AG04450 (cell line): ENCODE data around the gene JPH2. TPM values are rescaled to one million over a fixed set of nuclear protein-coding genes. Genes with fewer than 3 reads are reported as not detected.

Experiments used
- CTCF ChIA-PET: fragments of 300-600, 350-600 bp; formaldehyde crosslinking; extraction: SDS; loops from one replicate; lab custom pipeline; 2022; ENCODE audit warnings: antibody characterized with exemption, inconsistent platforms; lab: Charles Lee
- POLR2A ChIA-PET: fragments of 350-600 bp; formaldehyde crosslinking; extraction: SDS; loops from one replicate; lab custom pipeline; 2021; ENCODE audit warnings: antibody characterized with exemption, inconsistent platforms; lab: Yijun Ruan, JAX
- DNase-seq: peaks from one replicate; pipeline ENCODE4 v3.0.0-alpha.2; 2011; ENCODE audit warnings: low read depth, low spot score
- H3K27ac ChIP-seq: one replicate; pipeline ENCODE4 v1.5.1; 2012; ENCODE audit warnings: low read depth, low read length, control low read depth
- H3K27me3 ChIP-seq: one replicate; pipeline ENCODE4 v1.6.0; 2012; ENCODE audit warnings: low read length; ENCODE audit not compliant: control insufficient read depth, insufficient read depth
- H3K4me3 ChIP-seq: 2 replicates; pipeline ENCODE4 v1.5.1; 2011; ENCODE audit warnings: mild to moderate bottlenecking, low read depth, low read length, control low read depth
- H3K9me3 ChIP-seq: 2 replicates; pipeline ENCODE4 v1.5.1; 2012; ENCODE audit warnings: low read length; ENCODE audit not compliant: control insufficient read depth, insufficient read depth
- polyA plus RNA-seq: library from polyadenylated mRNA; depleted of rRNA; stranded (reverse); fragments of >200 nt; gene quantifications from 2 replicates; pipeline ENCODE4 v1.2.3, GENCODE V29; 2011
- TF ChIP-seq, protein P1 (sequence below): IDR thresholded peaks from 2 replicates; pipeline ENCODE4 v1.5.1; 2011; ENCODE audit warnings: low read depth, low read length, control low read depth, inconsistent platforms

JPH2 gene
- polyA plus RNA-seq, 1 experiment: 1.3 TPM

DNA sequence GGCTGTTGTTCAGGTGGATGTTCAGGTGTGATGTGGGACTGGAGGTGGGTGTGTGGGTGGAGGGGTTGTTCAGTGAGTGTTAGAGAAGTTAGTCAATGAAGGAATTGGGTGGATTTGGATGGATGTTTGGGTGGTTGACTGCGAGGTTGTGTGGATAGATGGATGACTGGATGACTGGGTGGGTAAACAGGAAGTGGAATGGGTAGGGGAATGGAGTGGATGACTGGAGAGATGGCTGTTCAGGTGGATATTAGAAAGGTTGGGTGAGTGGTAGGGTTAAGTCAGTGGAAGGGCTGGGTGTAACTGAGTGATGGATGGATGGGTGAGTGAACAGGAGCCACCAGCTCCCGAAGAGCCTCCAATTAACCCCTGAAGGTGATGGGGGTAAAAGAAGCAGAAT lies 27.9 kb downstream of the JPH2 start:
- no peak for DNase-seq
- ChIA-PET CTCF (no interaction called here), POLR2A (interaction anchor here (0.5 kb wide), 1 partner anchor 171 kb away, joined by 3 read pairs; no protein-coding TSS in a partner anchor)
- Histone ChIP-seq H3K9me3 (peaks cover 9% of the 10 kb centered on the region; the same call in 1 of the 2 replicates), H3K4me3 (no peak overlapping the region), H3K27me3 (peaks cover 5% of the 10 kb centered on the region), H3K27ac (no peak overlapping the region)
- TF ChIP-seq, protein P1, sequence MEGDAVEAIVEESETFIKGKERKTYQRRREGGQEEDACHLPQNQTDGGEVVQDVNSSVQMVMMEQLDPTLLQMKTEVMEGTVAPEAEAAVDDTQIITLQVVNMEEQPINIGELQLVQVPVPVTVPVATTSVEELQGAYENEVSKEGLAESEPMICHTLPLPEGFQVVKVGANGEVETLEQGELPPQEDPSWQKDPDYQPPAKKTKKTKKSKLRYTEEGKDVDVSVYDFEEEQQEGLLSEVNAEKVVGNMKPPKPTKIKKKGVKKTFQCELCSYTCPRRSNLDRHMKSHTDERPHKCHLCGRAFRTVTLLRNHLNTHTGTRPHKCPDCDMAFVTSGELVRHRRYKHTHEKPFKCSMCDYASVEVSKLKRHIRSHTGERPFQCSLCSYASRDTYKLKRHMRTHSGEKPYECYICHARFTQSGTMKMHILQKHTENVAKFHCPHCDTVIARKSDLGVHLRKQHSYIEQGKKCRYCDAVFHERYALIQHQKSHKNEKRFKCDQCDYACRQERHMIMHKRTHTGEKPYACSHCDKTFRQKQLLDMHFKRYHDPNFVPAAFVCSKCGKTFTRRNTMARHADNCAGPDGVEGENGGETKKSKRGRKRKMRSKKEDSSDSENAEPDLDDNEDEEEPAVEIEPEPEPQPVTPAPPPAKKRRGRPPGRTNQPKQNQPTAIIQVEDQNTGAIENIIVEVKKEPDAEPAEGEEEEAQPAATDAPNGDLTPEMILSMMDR: no peak

DNA sequence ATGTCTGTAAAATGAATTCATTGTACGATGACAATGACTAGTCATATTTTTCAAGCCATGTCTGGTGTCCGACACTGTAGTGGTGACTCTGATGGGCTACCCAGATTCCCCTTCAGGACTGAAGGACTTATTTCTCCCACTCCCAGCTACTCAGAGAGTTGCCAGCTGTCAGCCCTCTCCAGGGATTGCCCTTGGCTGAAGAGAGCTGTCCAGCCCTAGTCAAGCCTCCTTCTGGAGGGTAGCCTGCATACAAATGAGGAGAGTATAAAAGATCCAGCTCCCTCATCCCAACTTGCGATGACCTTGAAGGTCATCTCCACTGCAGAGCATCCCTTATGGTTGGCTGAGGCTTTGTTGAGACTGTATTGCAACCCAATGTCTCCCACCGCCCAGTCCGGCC lies 29.9 kb downstream of the JPH2 start:
- no peak for DNase-seq
- TF ChIP-seq, protein P1: no peak
- POLR2A ChIA-PET: no interaction called here
- CTCF ChIA-PET: no interaction called here
- Histone ChIP-seq H3K27me3 (peaks cover 2% of the 10 kb centered on the region), H3K4me3 (no peak overlapping the region), H3K27ac (no peak overlapping the region), H3K9me3 (peaks cover 9% of the 10 kb centered on the region; the same call in 1 of the 2 replicates)

DNA sequence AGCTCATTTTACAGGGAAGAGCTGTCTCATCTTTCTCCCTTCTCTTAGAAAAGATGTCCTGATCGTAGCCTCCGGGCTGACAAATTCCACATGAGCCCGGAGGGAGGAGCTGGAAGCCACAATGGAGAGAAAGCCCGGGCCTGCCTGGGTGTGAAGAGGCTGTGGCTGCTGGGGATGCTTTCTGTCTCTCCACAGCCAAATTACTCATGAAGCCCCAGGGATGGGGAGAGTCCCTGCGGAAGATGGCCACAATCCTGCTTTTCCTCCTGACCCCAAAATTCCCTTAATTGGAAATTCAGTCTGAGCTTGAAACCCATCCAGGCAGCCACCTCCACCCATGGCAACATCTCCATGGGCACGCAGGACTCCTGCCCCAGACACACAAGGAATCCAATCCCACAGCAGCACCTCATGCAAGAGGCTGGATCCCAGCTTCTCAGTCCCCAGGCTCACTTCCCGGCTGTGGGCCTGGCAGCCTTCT lies 32.4 kb downstream of the JPH2 start:
- Histone ChIP-seq H3K4me3 (no peak overlapping the region), H3K27me3 (no peaks in the 10 kb centered on the region), H3K27ac (no peak overlapping the region), H3K9me3 (peaks cover 3% of the 10 kb centered on the region; the same call in 1 of the 2 replicates)
- no peak for DNase-seq
- TF ChIP-seq, protein P1: no peak
- CTCF ChIA-PET: interaction anchor here (0.6 to 2.6 kb wide), 8 partner anchors 13 to 568 kb away, joined by 3 to 19 read pairs (median 4); no protein-coding TSS in a partner anchor
- POLR2A ChIA-PET: interaction anchor here (0.6 kb wide), 1 partner anchor 22 kb away, joined by 8 read pairs; no protein-coding TSS in a partner anchor

DNA sequence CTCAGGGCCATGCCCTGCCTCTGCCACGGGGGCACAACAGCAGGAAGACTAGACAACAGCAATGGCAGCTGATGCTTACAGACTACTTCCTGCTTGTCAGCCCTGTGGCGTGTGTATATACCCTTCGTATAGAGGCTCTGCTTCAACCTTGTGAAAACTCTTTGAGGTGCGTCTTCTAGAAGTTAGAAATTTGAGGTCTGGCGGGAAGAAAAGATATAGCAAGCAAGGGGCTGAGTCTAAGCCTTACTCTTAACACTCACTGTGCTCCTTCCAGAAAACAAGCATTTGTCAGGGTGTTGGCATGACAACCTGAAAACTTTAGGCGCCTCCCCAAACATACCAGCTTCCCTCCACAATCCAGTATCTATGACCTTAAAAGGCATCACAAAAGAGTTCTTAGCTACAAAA lies 33.3 kb downstream of the JPH2 start:
- no peak for DNase-seq
- Histone ChIP-seq H3K27ac (no peak overlapping the region), H3K27me3 (no peaks in the 10 kb centered on the region), H3K4me3 (no peak overlapping the region), H3K9me3 (no peaks in the 10 kb centered on the region)
- POLR2A ChIA-PET: no interaction called here
- CTCF ChIA-PET: interaction anchor here (1.0 to 2.6 kb wide), 4 partner anchors 16 to 36 kb away, joined by 3 to 19 read pairs (median 4); no protein-coding TSS in a partner anchor
- TF ChIP-seq, protein P1: no peak

DNA sequence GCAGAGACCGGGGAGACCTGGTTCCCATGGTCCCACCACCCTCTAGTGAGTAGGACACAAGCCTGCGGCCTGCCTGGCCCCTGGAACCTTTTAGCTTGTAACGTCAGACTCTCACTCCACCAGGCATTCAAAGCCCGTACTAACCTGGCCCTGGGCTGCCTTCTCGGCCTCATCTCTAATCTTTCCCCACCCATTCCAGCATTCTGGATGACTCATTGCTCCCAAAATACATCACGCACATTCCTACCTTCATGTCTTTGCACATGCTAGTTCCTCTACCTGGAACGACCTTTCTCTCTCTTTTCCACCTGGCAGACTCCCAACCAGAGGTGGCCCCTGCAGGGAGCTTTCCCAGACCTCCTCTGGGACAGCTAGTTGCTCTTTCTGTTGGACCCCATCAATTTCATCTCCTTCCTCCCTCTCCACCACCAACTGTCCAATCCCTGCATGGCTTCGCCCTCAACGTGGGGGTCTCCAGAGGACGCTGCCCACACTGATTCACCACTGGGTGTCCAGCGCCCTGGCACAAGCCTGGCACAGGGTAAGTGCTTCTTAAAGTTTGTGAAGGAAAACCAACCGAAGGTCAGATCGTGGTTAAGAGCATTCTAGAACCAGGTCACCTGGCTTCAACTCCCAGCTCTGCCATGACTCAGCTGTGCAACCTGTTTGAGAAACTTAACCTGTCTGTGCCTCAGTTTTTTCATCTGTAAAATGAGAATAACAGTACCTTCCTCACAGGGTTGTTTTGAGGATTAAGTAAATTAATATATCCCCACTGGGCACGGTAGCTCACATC lies 35.2 kb downstream of the JPH2 start:
- POLR2A ChIA-PET: no interaction called here
- DNase-seq: no peak
- no peaks in the 10 kb centered on the region for H3K27me3 ChIP-seq
- no peak overlapping the region for H3K27ac ChIP-seq
- TF ChIP-seq, protein P1: no peak
- no peaks in the 10 kb centered on the region for H3K9me3 ChIP-seq
- CTCF ChIA-PET: interaction anchor here (0.9 to 1.3 kb wide), 2 partner anchors 9 to 57 kb away, joined by 3 read pairs; no protein-coding TSS in a partner anchor
- H3K4me3 ChIP-seq: no peak overlapping the region
